Upper lobe of left lung (tissue), 6 donors: ENCODE measurements around the gene FAHD2A. TPM values are rescaled to one million over a fixed set of nuclear protein-coding genes. Genes with fewer than 3 reads are reported as not detected.

ENCODE experiments used
- ATAC-seq, 2 donors: fragments of 200-7000 bp; cut with Tn5 transposase; one replicate each; pipeline ENCODE4 v1.9.1; 2022; ENCODE audit warnings: mild to moderate bottlenecking in 2 of 2, moderate library complexity in 2 of 2; ENCODE audit not compliant: low FRiP score in 2 of 2
- DNase-seq, 2 donors: peaks; one replicate each; pipeline ENCODE4 v3.0.0-alpha.2; 2019 to 2020
- H3K27ac ChIP-seq, 4 donors: fragments of 200-600 bp; sonication (generic); one replicate each; pipeline ENCODE4 v1.5.1; 2016 to 2019
- H3K27me3 ChIP-seq, 4 donors: fragments of 200-600 bp; sonication (generic); one replicate each; pipeline ENCODE4 v1.5.1; 2017 to 2019
- H3K36me3 ChIP-seq, 4 donors: fragments of 200-600 bp; sonication (generic); one replicate each; pipeline ENCODE4 v1.5.1; 2016 to 2019
- H3K4me1 ChIP-seq, 4 donors: fragments of 200-600 bp; sonication (generic); one replicate each; pipeline ENCODE4 v1.5.1; 2018 to 2019
- H3K4me3 ChIP-seq, 4 donors: fragments of 200-600 bp; sonication (generic); one replicate each; pipeline ENCODE4 v1.5.1; 2017 to 2019; ENCODE audit warnings: mild to moderate bottlenecking in 2 of 4, moderate library complexity in 1 of 4
- H3K9me3 ChIP-seq, 4 donors: fragments of 200-600 bp; sonication (generic); one replicate each; pipeline ENCODE4 v1.5.1; 2018 to 2019
- EP300 ChIP-seq, 4 donors: sonication (generic); formaldehyde crosslinking; IDR thresholded peaks; one replicate each; pipeline ENCODE4 v1.5.1; 2017; ENCODE audit warnings: antibody characterized with exemption in 4 of 4, control low read depth in 2 of 4
- POLR2A ChIP-seq, 4 donors: fragments of 450-650 bp; IDR thresholded peaks; one replicate each; pipeline ENCODE4 v1.5.1; 2016 to 2017; ENCODE audit warnings: antibody characterized with exemption in 4 of 4, mild to moderate bottlenecking in 2 of 4
- POLR2AphosphoS5 ChIP-seq, 2 donors: sonication (generic); formaldehyde crosslinking; IDR thresholded peaks; one replicate each; pipeline ENCODE4 v1.5.1; 2017; ENCODE audit warnings: antibody characterized with exemption in 2 of 2
- WGBS, 2 donors: methylation state at CpG; one replicate each; pipeline ENCODE4 v1.1.5; 2017 to 2018; 5-methylcytosine and 5-hydroxymethylcytosine counted together
- total RNA-seq, 6 donors: library from RNA; depleted of rRNA in 4 of 6; stranded (reverse); fragments of >200 nt in 4 of 6; gene quantifications; one replicate each; pipeline versions ENCODE4 v1.1.0 to v1.2.1, GENCODE V29; 2016 to 2021
- TF ChIP-seq, protein P1 (sequence below), 6 experiments: fragments of 450-650 bp in 4 of 6; fragments of 200-600 bp in 2 of 6; sonication (generic) in 2 of 6; IDR thresholded peaks; one replicate each; pipeline ENCODE4 v1.5.1; 2016 to 2019; ENCODE audit warnings: antibody characterized with exemption in 6 of 6
- donor health status: DM: no; HTN: no; CAD: no; lungs with moderate emphysema.
- donor health status: DM: no; HTN: yes; CAD: no; lungs with severe emphysema.

The FAHD2A gene
- total RNA-seq, 6 donors from 2014 or later: 18.9 to 23.3 (median 22.2) TPM

DNA sequence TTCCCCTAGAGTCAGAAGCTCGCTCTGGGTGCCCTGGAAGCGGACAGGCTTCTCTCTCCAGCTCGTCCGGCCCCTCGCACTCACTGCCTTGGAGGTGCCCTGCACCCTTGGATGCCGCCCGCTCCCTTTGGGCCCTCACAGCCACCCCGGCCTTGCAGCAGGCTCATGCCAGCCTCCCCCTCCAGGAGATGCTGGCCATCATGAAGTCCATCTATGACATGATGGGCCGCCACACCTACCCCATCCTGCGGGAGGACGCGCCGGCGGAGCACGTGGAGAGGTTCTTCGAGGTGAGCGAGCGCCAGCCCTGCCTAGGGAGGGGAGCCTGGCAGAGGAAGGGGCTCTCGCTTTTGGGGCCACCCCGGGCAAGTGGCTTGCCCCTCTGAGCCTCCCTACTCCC lies 20.3 kb upstream of the FAHD2A start:
- TF ChIP-seq POLR2A (IDR thresholded peaks at IDR 0.05): no peak
- TF ChIP-seq, protein P1, sequence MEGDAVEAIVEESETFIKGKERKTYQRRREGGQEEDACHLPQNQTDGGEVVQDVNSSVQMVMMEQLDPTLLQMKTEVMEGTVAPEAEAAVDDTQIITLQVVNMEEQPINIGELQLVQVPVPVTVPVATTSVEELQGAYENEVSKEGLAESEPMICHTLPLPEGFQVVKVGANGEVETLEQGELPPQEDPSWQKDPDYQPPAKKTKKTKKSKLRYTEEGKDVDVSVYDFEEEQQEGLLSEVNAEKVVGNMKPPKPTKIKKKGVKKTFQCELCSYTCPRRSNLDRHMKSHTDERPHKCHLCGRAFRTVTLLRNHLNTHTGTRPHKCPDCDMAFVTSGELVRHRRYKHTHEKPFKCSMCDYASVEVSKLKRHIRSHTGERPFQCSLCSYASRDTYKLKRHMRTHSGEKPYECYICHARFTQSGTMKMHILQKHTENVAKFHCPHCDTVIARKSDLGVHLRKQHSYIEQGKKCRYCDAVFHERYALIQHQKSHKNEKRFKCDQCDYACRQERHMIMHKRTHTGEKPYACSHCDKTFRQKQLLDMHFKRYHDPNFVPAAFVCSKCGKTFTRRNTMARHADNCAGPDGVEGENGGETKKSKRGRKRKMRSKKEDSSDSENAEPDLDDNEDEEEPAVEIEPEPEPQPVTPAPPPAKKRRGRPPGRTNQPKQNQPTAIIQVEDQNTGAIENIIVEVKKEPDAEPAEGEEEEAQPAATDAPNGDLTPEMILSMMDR (IDR thresholded peaks at IDR 0.05): no peak
- no peak for TF ChIP-seq EP300 (IDR thresholded peaks at IDR 0.05)
- Histone ChIP-seq H3K4me3 (no peak overlapping the region), H3K27ac (no peak overlapping the region), H3K4me1 (peaks cover 0 to 11% (median 0%) of the 10 kb centered on the region in 4 donors), H3K9me3 (no peaks in the 10 kb centered on the region), H3K27me3 (no peaks in the 10 kb centered on the region), H3K36me3 (no peaks in the 10 kb centered on the region)
- WGBS, 2 donors: 93% methylated on average over 5 to 20 of the region's 20 CpGs
- no peak for ATAC-seq
- peak in 1 of 2 donors; percentile 75 for DNase-seq

DNA sequence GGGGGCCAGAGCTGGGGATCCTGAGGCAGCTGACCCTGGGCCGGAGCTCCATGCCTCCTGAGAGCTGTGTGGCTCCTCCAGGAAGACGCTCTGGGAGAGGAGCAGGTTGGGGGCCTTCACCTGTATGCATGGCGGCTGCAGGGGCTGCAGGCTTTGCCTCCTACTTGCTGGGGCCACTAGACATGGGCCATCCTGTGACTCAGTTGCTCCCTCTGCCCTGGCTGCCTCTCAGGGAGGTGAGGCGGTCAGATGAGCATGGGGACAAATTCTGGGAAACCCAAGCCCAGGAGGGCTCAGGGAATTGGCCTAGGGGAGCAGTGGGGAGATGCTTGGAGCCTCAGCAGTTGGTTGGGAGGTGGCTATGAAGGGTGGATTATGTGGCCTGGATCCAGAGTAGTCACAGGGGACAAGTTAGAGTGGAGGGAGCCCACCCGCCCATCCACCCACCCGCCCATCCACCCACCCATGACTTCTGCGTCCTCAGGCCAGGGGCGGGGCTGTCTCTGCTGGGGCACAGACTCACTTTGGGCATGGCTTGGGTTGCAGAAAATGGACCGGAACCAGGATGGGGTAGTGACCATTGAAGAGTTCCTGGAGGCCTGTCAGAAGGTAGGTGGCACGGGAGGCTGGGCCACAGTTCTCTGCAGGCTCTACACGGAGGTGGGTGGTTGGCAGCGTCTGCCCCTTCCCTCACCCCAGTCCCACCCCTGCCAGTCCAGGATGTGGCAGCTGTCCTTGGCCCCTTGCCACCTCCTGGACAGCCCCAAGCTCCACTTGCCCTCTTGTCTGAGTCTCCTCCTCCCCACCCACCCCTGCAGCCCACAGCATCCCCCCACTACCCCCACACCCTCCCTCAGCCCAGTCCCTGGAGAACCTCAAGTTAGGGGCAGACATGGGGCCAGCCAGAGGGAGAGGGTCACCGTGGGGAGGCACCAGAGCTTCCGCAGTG lies 19.5 kb upstream of the FAHD2A start:
- Histone ChIP-seq H3K4me3 (no peak overlapping the region), H3K27me3 (no peaks in the 10 kb centered on the region), H3K27ac (no peak overlapping the region), H3K9me3 (no peaks in the 10 kb centered on the region), H3K4me1 (peaks cover 0 to 11% (median 0%) of the 10 kb centered on the region in 4 donors), H3K36me3 (no peaks in the 10 kb centered on the region)
- 89 to 90% methylated on average over 7 to 13 of the region's 14 CpGs for WGBS, 2 donors
- TF ChIP-seq, protein P1 (IDR thresholded peaks at IDR 0.05): no peak
- TF ChIP-seq POLR2AphosphoS5 (IDR thresholded peaks at IDR 0.05) (no peak), EP300 (IDR thresholded peaks at IDR 0.05) (no peak), POLR2A (IDR thresholded peaks at IDR 0.05) (no peak)
- DNase-seq (no peak), ATAC-seq (no peak)

DNA sequence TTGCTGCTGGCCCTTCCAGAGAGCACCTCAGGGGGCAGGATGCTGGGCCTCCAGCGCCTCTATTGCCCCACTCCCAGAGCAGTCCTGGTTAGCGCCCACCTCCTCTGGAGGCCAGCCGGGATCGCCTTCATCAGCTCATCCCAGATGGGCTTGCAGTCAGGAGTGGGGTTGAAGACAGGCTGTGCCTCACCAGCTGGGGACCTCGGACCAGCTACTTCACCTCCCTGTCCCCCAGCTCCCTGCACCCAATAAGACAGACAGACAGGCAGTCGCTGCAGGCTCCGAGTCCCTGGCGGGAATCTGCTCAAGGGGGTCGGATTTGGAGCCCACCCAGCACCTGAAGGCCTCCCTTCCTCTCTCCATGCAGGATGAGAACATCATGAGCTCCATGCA lies 18.9 kb upstream of the FAHD2A start:
- WGBS, 2 donors: 80 to 93% methylated on average over 1 to 6 of the region's 9 CpGs
- H3K4me3 ChIP-seq: no peak overlapping the region
- TF ChIP-seq POLR2AphosphoS5 (IDR thresholded peaks at IDR 0.05): no peak
- no peak for TF ChIP-seq EP300 (IDR thresholded peaks at IDR 0.05)
- TF ChIP-seq POLR2A (IDR thresholded peaks at IDR 0.05): no peak
- TF ChIP-seq, protein P1 (IDR thresholded peaks at IDR 0.05): no peak
- no peaks in the 10 kb centered on the region for H3K9me3 ChIP-seq
- H3K27ac ChIP-seq: no peak overlapping the region
- DNase-seq (no peak), ATAC-seq (no peak)
- peaks cover 0 to 11% (median 0%) of the 10 kb centered on the region in 4 donors for H3K4me1 ChIP-seq
- H3K36me3 ChIP-seq: no peaks in the 10 kb centered on the region
- H3K27me3 ChIP-seq: no peaks in the 10 kb centered on the region

DNA sequence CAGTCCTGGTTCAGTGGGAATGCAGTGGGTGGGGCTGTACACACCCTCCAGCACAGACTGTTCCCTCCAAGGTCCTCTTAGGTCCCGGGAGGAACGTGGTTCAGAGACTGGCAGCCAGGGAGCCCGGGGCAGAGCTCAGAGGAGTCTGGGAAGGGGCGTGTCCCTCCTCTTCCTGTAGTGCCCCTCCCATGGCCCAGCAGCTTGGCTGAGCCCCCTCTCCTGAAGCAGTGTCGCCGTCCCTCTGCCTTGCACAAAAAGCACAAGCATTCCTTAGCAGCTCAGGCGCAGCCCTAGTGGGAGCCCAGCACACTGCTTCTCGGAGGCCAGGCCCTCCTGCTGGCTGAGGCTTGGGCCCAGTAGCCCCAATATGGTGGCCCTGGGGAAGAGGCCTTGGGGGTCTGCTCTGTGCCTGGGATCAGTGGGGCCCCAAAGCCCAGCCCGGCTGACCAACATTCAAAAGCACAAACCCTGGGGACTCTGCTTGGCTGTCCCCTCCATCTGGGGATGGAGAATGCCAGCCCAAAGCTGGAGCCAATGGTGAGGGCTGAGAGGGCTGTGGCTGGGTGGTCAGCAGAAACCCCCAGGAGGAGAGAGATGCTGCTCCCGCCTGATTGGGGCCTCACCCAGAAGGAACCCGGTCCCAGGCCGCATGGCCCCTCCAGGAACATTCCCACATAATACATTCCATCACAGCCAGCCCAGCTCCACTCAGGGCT lies 17.5 kb upstream of the FAHD2A start:
- WGBS, 2 donors: 45 to 88% methylated on average over 3 to 12 of the region's 12 CpGs

More for the DNA sequence above, 17.5 kb upstream of the FAHD2A start:
- Histone ChIP-seq H3K27me3 (no peaks in the 10 kb centered on the region), H3K27ac (no peak overlapping the region), H3K4me3 (no peak overlapping the region), H3K9me3 (no peaks in the 10 kb centered on the region), H3K4me1 (peaks cover 0 to 19% (median 4%) of the 10 kb centered on the region in 4 donors), H3K36me3 (no peaks in the 10 kb centered on the region)
- DNase-seq: no peak
- peak; percentile 13 to 14 for ATAC-seq
- TF ChIP-seq POLR2AphosphoS5 (IDR thresholded peaks at IDR 0.05): no peak
- TF ChIP-seq, protein P1 (IDR thresholded peaks at IDR 0.05): no peak
